K562 (cell line): ENCODE measurements around the gene PRL. TPM values are rescaled to one million over a fixed set of nuclear protein-coding genes. Genes with fewer than 3 reads are reported as not detected.

ENCODE experiments used
- ATAC-seq: fragments of 200-7000 bp; cut with Tn5 transposase; 3 replicates; pipeline ENCODE4 v1.9.1; 2020; ENCODE audit warnings: moderate library complexity
- BruUV-seq: library from RNA; stranded (reverse); fragments of 400-500 nt; replicated peaks from 2 replicates; lab custom pipeline; 2021; lab: Mats Ljungman, UMichigan
- CTCF ChIA-PET: fragments of 300-600 bp; formaldehyde crosslinking; extraction: SDS; loops from one replicate; lab custom pipeline; 2021; ENCODE audit warnings: low intra/inter-chr PET ratio; lab: Yijun Ruan, JAX
- POLR2A ChIA-PET: fragments of 300-600, 350-650 bp; sonication (Branson Sonifier 250); formaldehyde crosslinking; extraction: SDS; loops from one replicate; lab custom pipeline; 2021; ENCODE audit warnings: antibody characterized with exemption, inconsistent platforms; lab: Yijun Ruan, JAX
- DNase-seq, 4 experiments: peaks; one replicate each; pipeline versions ENCODE4 v3.0.0 to v3.0.0-alpha.2; 2011 to 2018; ENCODE audit warnings: low spot score in 3 of 4, mixed read lengths in 3 of 4; ENCODE audit errors: extremely low read depth in 1 of 4
- FAIRE-seq: peaks from 2 replicates; lab custom pipeline; 2011; peaks lifted over from hg19 to GRCh38; lab: Jason Lieb, UNC
- H2AFZ ChIP-seq: 2 replicates; pipeline ENCODE4 v1.6.0; 2011; ENCODE audit warnings: low read depth, low read length, control low read depth, inconsistent platforms
- H3K27ac ChIP-seq: fragments of 200-600 bp; 3 replicates; pipeline ENCODE4 v1.8.0; 2011; ENCODE audit warnings: low read depth, mild to moderate bottlenecking, control low read depth, inconsistent platforms, low read length, moderate library complexity, mixed read lengths; ENCODE audit errors: extremely low read depth
- H3K27me3 ChIP-seq, 2 experiments: fragments of 300-600 bp in 1 of 2; 2 replicates in 1 of 2; 3 replicates in 1 of 2; pipeline versions ENCODE4 v1.6.0 to v1.8.0; 2011; ENCODE audit warnings: inconsistent platforms in 2 of 2, low read length in 2 of 2, mild to moderate bottlenecking in 1 of 2, mixed read lengths in 1 of 2, moderate library complexity in 1 of 2; ENCODE audit not compliant: control insufficient read depth in 2 of 2, insufficient read depth in 2 of 2
- H3K36me3 ChIP-seq: fragments of 300-600 bp; 3 replicates; pipeline ENCODE4 v1.8.0; 2011; ENCODE audit warnings: mild to moderate bottlenecking, low read length, inconsistent platforms; ENCODE audit not compliant: control insufficient read depth, insufficient read depth
- H3K4me1 ChIP-seq, 2 experiments: fragments of 200-600 bp in 1 of 2; replicated peaks in 1 of 2; 2 replicates in 1 of 2; 3 replicates in 1 of 2; pipeline versions ENCODE4 v1.5.1 to v1.8.0; 2011; ENCODE audit warnings: inconsistent platforms in 2 of 2, low read length in 2 of 2, mild to moderate bottlenecking in 1 of 2, mixed read lengths in 1 of 2, moderate library complexity in 1 of 2; ENCODE audit not compliant: control insufficient read depth in 2 of 2, insufficient read depth in 2 of 2
- H3K4me2 ChIP-seq: 2 replicates; pipeline ENCODE4 v1.6.1; 2011; ENCODE audit warnings: low read length, control low read depth, inconsistent platforms, mixed read lengths; ENCODE audit not compliant: insufficient read depth
- H3K4me3 ChIP-seq: fragments of 200-600 bp; sonication (generic), shearing (Covaris generic); 2 replicates; pipeline ENCODE4 v1.5.1; 2016; ENCODE audit warnings: control low read depth, inconsistent platforms
- H3K79me2 ChIP-seq: fragments of 200-600 bp; 3 replicates; pipeline ENCODE4 v1.8.0; 2011; ENCODE audit warnings: low read length, inconsistent platforms; ENCODE audit not compliant: control insufficient read depth, insufficient read depth
- H3K9ac ChIP-seq, 2 experiments: 2 replicates each; pipeline versions ENCODE4 v1.6.0 to v1.6.1; 2011; ENCODE audit warnings: low read depth in 2 of 2, low read length in 2 of 2, control low read depth in 1 of 2, inconsistent platforms in 1 of 2, mild to moderate bottlenecking in 1 of 2, mixed read lengths in 1 of 2; ENCODE audit not compliant: insufficient read depth in 1 of 2
- H3K9me1 ChIP-seq: one replicate; pipeline ENCODE4 v1.6.0; 2011; ENCODE audit warnings: inconsistent platforms, mild to moderate bottlenecking, low read length, moderate library complexity; ENCODE audit not compliant: control insufficient read depth, insufficient read depth
- H3K9me3 ChIP-seq: replicated peaks from 2 replicates; pipeline ENCODE4 v1.5.1; 2011; ENCODE audit warnings: low read depth, low read length, inconsistent platforms; ENCODE audit not compliant: control insufficient read depth, insufficient read depth
- H4K20me1 ChIP-seq: replicated peaks from 2 replicates; pipeline ENCODE4 v1.6.1; 2011; ENCODE audit warnings: low read length, inconsistent platforms, mixed read lengths; ENCODE audit not compliant: control insufficient read depth, insufficient read depth
- EGR1 ChIP-seq: fragments of 450-650 bp; conservative IDR thresholded peaks from 2 replicates; pipeline ENCODE4 v1.6.1; 2017; ENCODE audit warnings: mild to moderate bottlenecking
- HDGF ChIP-seq: fragments of 450-650 bp; IDR thresholded peaks from 2 replicates; pipeline ENCODE4 v1.6.1; 2016
- HMG20A ChIP-seq: fragments of 450-650 bp; formaldehyde crosslinking; conservative IDR thresholded peaks from 2 replicates; pipeline ENCODE4 v1.4.0; 2020; ENCODE audit warnings: mild to moderate bottlenecking, mixed read lengths
- MECOM ChIP-seq: fragments of 250-450 bp; sonication (Bioruptor Pico); IDR thresholded peaks from 2 replicates; pipeline ENCODE4 v1.8.0; 2022; ENCODE audit warnings: inconsistent platforms
- MEIS2 ChIP-seq: fragments of 450-650 bp; IDR thresholded peaks from 2 replicates; pipeline ENCODE4 v1.6.1; 2014; ENCODE audit warnings: mild to moderate bottlenecking; ENCODE audit not compliant: partially characterized antibody
- NCOA2 ChIP-seq, 2 experiments: fragments of 450-650 bp; IDR thresholded peaks; 2 replicates each; pipeline ENCODE4 v1.6.1; 2018; ENCODE audit warnings: mild to moderate bottlenecking in 2 of 2, moderate library complexity in 1 of 2; ENCODE audit not compliant: partially characterized antibody in 2 of 2
- NR2C2 ChIP-seq, 2 experiments: fragments of 200-800 bp in 1 of 2; sonication (Bioruptor generic) in 1 of 2; sonication (generic) in 1 of 2; formaldehyde crosslinking in 1 of 2; IDR thresholded peaks; 2 replicates each; pipeline versions ENCODE4 v1.6.1 to v1.8.0; 2016 to 2022; ENCODE audit warnings: mild to moderate bottlenecking in 1 of 2, missing compliant biosample characterization in 1 of 2, missing genetic modification characterization in 1 of 2, missing genetic modification reagents in 1 of 2
- PHF8 ChIP-seq: fragments of 200-600 bp; sonication (generic); IDR thresholded peaks from 2 replicates; pipeline ENCODE4 v1.6.1; 2012; ENCODE audit warnings: mixed run types, mild to moderate bottlenecking, inconsistent platforms, low read length, moderate library complexity, borderline replicate concordance
- PML ChIP-seq: IDR thresholded peaks from 2 replicates; pipeline ENCODE4 v1.6.1; 2012; ENCODE audit warnings: low read length, inconsistent platforms
- ZC3H4 ChIP-seq: sonication (generic); formaldehyde crosslinking; IDR thresholded peaks from 2 replicates; pipeline ENCODE4 v1.9.0; 2021; ENCODE audit warnings: missing genetic modification reagents, borderline replicate concordance
- ZNF830 ChIP-seq: fragments of 250-450 bp; sonication (Bioruptor Pico); IDR thresholded peaks from 2 replicates; pipeline ENCODE4 v1.5.0; 2021; ENCODE audit warnings: mild to moderate bottlenecking
- WGBS: fragments of 100-300 bp; shearing (Covaris generic); methylation state at CpG from one replicate; pipeline ENCODE4 v1.1.6; 2016; ENCODE audit warnings: low coverage, mixed read lengths; ENCODE audit not compliant: insufficient coverage; ENCODE audit errors: missing lambda C conversion rate; 5-methylcytosine and 5-hydroxymethylcytosine counted together
- in situ Hi-C: fragments of 300-500 bp; cut with MboI; formaldehyde crosslinking; loops from 4 replicates; pipeline ENCODE4 v1.15.0; 2018; ENCODE audit warnings: inconsistent platforms, mixed read lengths
- intact Hi-C: fragments of 100-400 bp; cut with micrococcal nuclease; formaldehyde crosslinking; loops from 2 replicates; pipeline ENCODE4 v1.14.2; 2022
- polyA plus RNA-seq, 8 experiments: library from polyadenylated mRNA; depleted of rRNA in 4 of 8; stranded (reverse) in 5 of 8; unstranded in 3 of 8; fragments of >200 nt; fragmentation: Nextera tagmentation in 2 of 8; fragmentation: Illumina TruSeq in 1 of 8; extraction: Ambion mirVana in 2 of 8; extraction: Trizol in 1 of 8; gene quantifications; 2 replicates each; pipeline versions ENCODE4 v1.2.1 to v1.2.3, GENCODE V29; 2011 to 2014; ENCODE audit warnings: inconsistent platforms in 1 of 8, missing spikeins in 1 of 8
- total RNA-seq, 7 experiments: library from RNA; depleted of rRNA in 6 of 7; stranded (reverse); fragments of >200 nt in 6 of 7; fragmentation: Illumina TruSeq in 2 of 7; extraction: Trizol in 2 of 7; gene quantifications; 2 replicates each; pipeline versions ENCODE4 v1.2.1 to v1.2.3, GENCODE V29; 2011 to 2021; ENCODE audit warnings: low replicate concordance in 1 of 7
- TF ChIP-seq, protein P1 (sequence below): fragments of 250-450 bp; sonication (Bioruptor Pico); IDR thresholded peaks from 2 replicates; pipeline ENCODE4 v1.5.0; 2020; ENCODE audit warnings: mild to moderate bottlenecking, borderline replicate concordance
- TF ChIP-seq, protein P2 (sequence below): fragments of 200-800 bp; sonication (Bioruptor generic); IDR thresholded peaks from 2 replicates; pipeline ENCODE4 v1.6.1; 2017; ENCODE audit warnings: missing genetic modification characterization, missing compliant biosample characterization

Gene PRL
- total and polyA plus RNA-seq, 9 of the 15 experiments (the other 6 are each of a cell fraction or from before 2014, with no cell fraction given) = not detected

DNA sequence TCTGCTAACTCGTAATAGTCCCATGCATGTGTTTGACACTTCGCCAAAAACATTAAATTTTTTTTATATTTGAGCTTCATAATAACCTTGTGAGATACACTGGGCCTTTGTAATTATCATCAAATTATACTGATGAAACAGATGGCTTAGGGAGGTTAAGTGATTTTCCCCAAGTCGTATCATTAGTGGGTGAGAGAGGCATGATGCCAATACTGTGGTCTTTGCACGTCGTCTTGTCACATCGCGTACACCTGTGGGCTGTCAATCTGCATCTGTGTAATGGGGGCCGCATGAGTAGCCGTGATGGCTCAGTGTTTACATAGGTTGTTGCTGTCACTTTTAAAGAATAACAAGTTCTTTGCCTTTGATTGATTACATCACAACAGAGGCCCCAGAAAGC lies 1.7 kb downstream of the PRL start (continued):
- TF ChIP-seq ZNF830 (CRISPR knock-in tag) (no peak), PML (no peak), NCOA2 (IDR thresholded peaks at IDR 0.05; ENCODE audit: partially characterized antibody in 2 of 2) (no peak), MEIS2 (no peak), NR2C2 (CRISPR knock-in tag; IDR thresholded peaks at IDR 0.05) (no peak), NR2C2 (tag; IDR thresholded peaks at IDR 0.05) (no peak), MECOM (CRISPR knock-in tag) (no peak)
- TF ChIP-seq, protein P1, sequence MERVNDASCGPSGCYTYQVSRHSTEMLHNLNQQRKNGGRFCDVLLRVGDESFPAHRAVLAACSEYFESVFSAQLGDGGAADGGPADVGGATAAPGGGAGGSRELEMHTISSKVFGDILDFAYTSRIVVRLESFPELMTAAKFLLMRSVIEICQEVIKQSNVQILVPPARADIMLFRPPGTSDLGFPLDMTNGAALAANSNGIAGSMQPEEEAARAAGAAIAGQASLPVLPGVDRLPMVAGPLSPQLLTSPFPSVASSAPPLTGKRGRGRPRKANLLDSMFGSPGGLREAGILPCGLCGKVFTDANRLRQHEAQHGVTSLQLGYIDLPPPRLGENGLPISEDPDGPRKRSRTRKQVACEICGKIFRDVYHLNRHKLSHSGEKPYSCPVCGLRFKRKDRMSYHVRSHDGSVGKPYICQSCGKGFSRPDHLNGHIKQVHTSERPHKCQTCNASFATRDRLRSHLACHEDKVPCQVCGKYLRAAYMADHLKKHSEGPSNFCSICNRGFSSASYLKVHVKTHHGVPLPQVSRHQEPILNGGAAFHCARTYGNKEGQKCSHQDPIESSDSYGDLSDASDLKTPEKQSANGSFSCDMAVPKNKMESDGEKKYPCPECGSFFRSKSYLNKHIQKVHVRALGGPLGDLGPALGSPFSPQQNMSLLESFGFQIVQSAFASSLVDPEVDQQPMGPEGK (CRISPR knock-in tag) = no peak

DNA sequence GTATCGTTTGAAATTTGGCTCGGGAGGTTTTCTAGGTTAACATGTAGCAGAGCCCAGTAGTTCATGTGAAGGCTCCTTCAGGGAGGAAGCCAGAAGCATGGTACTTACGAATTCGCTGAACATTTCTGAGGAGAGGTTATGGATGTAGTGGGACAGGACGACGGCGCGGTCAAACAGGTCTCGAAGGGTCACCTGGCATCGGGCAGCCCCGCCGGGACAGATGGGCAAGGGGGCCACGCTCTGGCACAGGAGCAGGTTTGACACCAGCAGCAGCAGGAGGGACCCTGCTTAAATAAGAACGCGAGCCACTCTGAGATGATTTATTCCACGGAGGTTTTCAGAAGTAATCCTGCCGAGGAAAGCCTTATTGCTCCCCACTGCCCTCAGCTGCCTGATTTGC lies 2.5 kb downstream of the PRL start:
- Histone ChIP-seq H3K27ac (no peak overlapping the region), H3K4me2 (no peak overlapping the region), H3K27me3 (no peaks in the 10 kb centered on the region), H3K4me3 (no peak overlapping the region)
- DNase-seq = no peak
- CTCF ChIA-PET = no interaction called here
- in situ Hi-C loops = no loop called here
- no peak for TF ChIP-seq ZC3H4 (CRISPR knock-in tag)
- TF ChIP-seq, protein P2, sequence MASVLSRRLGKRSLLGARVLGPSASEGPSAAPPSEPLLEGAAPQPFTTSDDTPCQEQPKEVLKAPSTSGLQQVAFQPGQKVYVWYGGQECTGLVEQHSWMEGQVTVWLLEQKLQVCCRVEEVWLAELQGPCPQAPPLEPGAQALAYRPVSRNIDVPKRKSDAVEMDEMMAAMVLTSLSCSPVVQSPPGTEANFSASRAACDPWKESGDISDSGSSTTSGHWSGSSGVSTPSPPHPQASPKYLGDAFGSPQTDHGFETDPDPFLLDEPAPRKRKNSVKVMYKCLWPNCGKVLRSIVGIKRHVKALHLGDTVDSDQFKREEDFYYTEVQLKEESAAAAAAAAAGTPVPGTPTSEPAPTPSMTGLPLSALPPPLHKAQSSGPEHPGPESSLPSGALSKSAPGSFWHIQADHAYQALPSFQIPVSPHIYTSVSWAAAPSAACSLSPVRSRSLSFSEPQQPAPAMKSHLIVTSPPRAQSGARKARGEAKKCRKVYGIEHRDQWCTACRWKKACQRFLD (CRISPR knock-in tag) = no peak
- no peak for TF ChIP-seq HDGF
- TF ChIP-seq EGR1 = no peak
- no peak for TF ChIP-seq PHF8
- no peak for TF ChIP-seq MECOM (CRISPR knock-in tag)
- no peak for TF ChIP-seq HMG20A
- TF ChIP-seq, all 486 proteins: peak for 0
- no TSS peak for BruUV-seq
- no peak for ATAC-seq
- Histone ChIP-seq H3K36me3 (no peaks in the 10 kb centered on the region), H3K4me1 (no peaks in the 10 kb centered on the region), H3K79me2 (no peaks in the 10 kb centered on the region), H4K20me1 (no peaks in the 10 kb centered on the region), H3K9me3 (no peaks in the 10 kb centered on the region), H3K9ac (no peak overlapping the region), H3K9me1 (no peaks in the 10 kb centered on the region), H2AFZ (no peak overlapping the region)
- intact Hi-C loops = no loop called here
- POLR2A ChIA-PET = no interaction called here
- FAIRE-seq = no peak
- under 1% methylated on average over 17 of the region's 17 CpGs for WGBS
